ENCODE results near the gene BTRC.
A peak's percentile ranks its signal among the peaks of the same experiment; 100 is the strongest.
"Not testable (repeated sequence)": the region's sequence is repeated elsewhere in the genome, so short reads cannot be mapped to it uniquely, and the experiment has no call there.

BTRC gene

GRCh38 chr10:101388676-101389276 lies 34.8 kb downstream of the BTRC start:
- no peak for DNase-seq

- not testable (repeated sequence) for DNase-seq
Measured at GRCh38 chr10:101389532-101389931, 35.6 kb downstream of the BTRC start.

GRCh38 chr10:101389986-101390531 lies 36.1 kb downstream of the BTRC start:
- no peak for DNase-seq

- no peak for DNase-seq
Measured at GRCh38 chr10:101393378-101393777, 39.4 kb downstream of the BTRC start.

GRCh38 chr10:101394524-101395133 lies 40.7 kb downstream of the BTRC start:
- no peak for DNase-seq

- DNase-seq, result no peak
Measured at GRCh38 chr10:101397140-101397539, 43.2 kb downstream of the BTRC start.

- no peak for DNase-seq
Measured at GRCh38 chr10:101400585-101400984, 46.6 kb downstream of the BTRC start.

GRCh38 chr10:101402711-101403110 lies 48.7 kb downstream of the BTRC start:
- no peak for DNase-seq

- no peak for DNase-seq
Measured at GRCh38 chr10:101403161-101403560, 49.2 kb downstream of the BTRC start.

GRCh38 chr10:101405001-101405400 lies 51.0 kb downstream of the BTRC start:
- DNase-seq, result no peak

- DNase-seq, result no peak
Measured at GRCh38 chr10:101411598-101411997, 57.6 kb downstream of the BTRC start.

- no peak for DNase-seq
Measured at GRCh38 chr10:101414034-101414433, 60.1 kb downstream of the BTRC start.

- no peak for DNase-seq
Measured at GRCh38 chr10:101415884-101416283, 61.9 kb downstream of the BTRC start.

- DNase-seq, result not testable (repeated sequence)
Measured at GRCh38 chr10:101421967-101422366, 68.0 kb downstream of the BTRC start.

GRCh38 chr10:101425535-101425934 lies 71.6 kb downstream of the BTRC start:
- DNase-seq, result no peak

- DNase-seq, result no peak
Measured at GRCh38 chr10:101428036-101428435, 74.1 kb downstream of the BTRC start.

- no peak for DNase-seq
Measured at GRCh38 chr10:101429423-101429822, 75.5 kb downstream of the BTRC start.

- DNase-seq, result no peak
Measured at GRCh38 chr10:101436302-101436701, 82.3 kb downstream of the BTRC start.

- DNase-seq, result no peak
Measured at GRCh38 chr10:101438881-101439391, 85.0 kb downstream of the BTRC start.

- peak in 1 of 2 experiments; percentile 8 for DNase-seq
Measured at GRCh38 chr10:101441541-101442455, 87.8 kb downstream of the BTRC start.

- DNase-seq, result no peak
Measured at GRCh38 chr10:101442456-101442800, 88.5 kb downstream of the BTRC start.

GRCh38 chr10:101444058-101444898 lies 90.3 kb downstream of the BTRC start:
- no peak for DNase-seq
